Neural cell (in vitro differentiated cells): ENCODE results near the gene GMDS.

Experiments
- POLR2AphosphoS5 ChIP-seq: IDR thresholded peaks from 2 replicates; pipeline ENCODE4 v1.6.1; 2012
- TF ChIP-seq, protein P1 (sequence below): fragments of 450-650 bp; IDR thresholded peaks from 2 replicates; pipeline ENCODE4 v1.5.1; 2014; ENCODE audit warnings: antibody characterized with exemption, mild to moderate bottlenecking, moderate library complexity; ENCODE audit not compliant: poor library complexity, severe bottlenecking

DNA sequence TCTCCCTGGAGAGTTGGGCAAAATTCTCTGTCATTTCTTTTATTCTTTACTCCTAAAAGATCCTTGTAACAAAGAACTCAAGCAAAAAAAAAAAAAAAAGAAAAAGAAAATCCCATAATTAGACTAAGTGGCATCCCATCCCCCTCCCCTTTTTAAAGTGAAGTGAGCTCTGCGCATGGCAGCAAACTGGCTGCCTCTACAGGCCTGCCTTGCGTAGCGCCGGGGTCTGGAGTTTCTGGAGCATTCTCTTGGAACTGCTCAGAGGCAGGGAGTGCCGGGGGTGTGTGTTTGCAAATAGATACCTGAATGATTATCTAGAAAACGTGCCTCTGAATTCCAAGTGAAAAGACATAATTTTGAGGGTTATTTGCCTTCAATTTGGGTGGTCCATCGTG is 587.6 kb downstream of the GMDS start:
- TF ChIP-seq, protein P1, sequence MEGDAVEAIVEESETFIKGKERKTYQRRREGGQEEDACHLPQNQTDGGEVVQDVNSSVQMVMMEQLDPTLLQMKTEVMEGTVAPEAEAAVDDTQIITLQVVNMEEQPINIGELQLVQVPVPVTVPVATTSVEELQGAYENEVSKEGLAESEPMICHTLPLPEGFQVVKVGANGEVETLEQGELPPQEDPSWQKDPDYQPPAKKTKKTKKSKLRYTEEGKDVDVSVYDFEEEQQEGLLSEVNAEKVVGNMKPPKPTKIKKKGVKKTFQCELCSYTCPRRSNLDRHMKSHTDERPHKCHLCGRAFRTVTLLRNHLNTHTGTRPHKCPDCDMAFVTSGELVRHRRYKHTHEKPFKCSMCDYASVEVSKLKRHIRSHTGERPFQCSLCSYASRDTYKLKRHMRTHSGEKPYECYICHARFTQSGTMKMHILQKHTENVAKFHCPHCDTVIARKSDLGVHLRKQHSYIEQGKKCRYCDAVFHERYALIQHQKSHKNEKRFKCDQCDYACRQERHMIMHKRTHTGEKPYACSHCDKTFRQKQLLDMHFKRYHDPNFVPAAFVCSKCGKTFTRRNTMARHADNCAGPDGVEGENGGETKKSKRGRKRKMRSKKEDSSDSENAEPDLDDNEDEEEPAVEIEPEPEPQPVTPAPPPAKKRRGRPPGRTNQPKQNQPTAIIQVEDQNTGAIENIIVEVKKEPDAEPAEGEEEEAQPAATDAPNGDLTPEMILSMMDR, result no peak
- TF ChIP-seq POLR2AphosphoS5, result no peak
